ENCODE measurements around the gene NSFL1C. TPM values are rescaled to one million over a fixed set of nuclear protein-coding genes. Genes with fewer than 3 reads are reported as not detected.
"Not testable (repeated sequence)": the region's sequence is repeated elsewhere in the genome, so short reads cannot be mapped to it uniquely, and the experiment has no call there.

Gene NSFL1C
- total and polyA plus RNA-seq, 2 experiments from 2014 or later: 36.0 to 98.8 TPM

- Histone ChIP-seq H2AFZ (no peak overlapping the region), H3K4me3 (no peak overlapping the region), H3K27ac (no peak overlapping the region), H3K79me2 (no peaks in the 10 kb centered on the region), H3K4me1 (ENCODE audit: insufficient read depth) (peaks cover 4% of the 10 kb centered on the region), H4K20me1 (ENCODE audit: insufficient read depth, poor library complexity, severe bottlenecking) (no peaks in the 10 kb centered on the region), H3K36me3 (replicated peaks; ENCODE audit: insufficient read depth, low read depth) (no peaks in the 10 kb centered on the region), H3K9me2 (replicated peaks; ENCODE audit: insufficient read depth) (no peaks in the 10 kb centered on the region), H3K9me3 (ENCODE audit: low read depth) (no peaks in the 10 kb centered on the region), H3K27me3 (peaks cover 9% of the 10 kb centered on the region), H3K4me2 (no peak overlapping the region)
- peak; percentile 95 for TF ChIP-seq CTCF (IDR thresholded peaks at IDR 0.05; ENCODE audit: poor library complexity)
- TF ChIP-seq EZH2 (IDR thresholded peaks at IDR 0.05; ENCODE audit: borderline replicate concordance): no peak
- DNase-seq (ENCODE audit: low spot score): peak; percentile 92
- WGBS (ENCODE audit: low lambda C conversion rate, missing lambda C conversion rate): 7% methylated on average over 8 of the region's 8 CpGs
These were observed 37.0 kb upstream of the NSFL1C start for GRCh38 chr20:1503564-1504227.

GRCh38 chr20:1500496-1500895 is 33.8 kb upstream of the NSFL1C start:
- Histone ChIP-seq H3K4me3 (no peak overlapping the region), H3K79me2 (no peaks in the 10 kb centered on the region), H3K9me2 (replicated peaks; ENCODE audit: insufficient read depth) (no peaks in the 10 kb centered on the region), H3K36me3 (replicated peaks; ENCODE audit: insufficient read depth, low read depth) (no peaks in the 10 kb centered on the region), H3K4me2 (no peak overlapping the region), H3K27ac (peak overlapping the region; percentile 79), H3K9me3 (ENCODE audit: low read depth) (no peaks in the 10 kb centered on the region), H3K27me3 (no peaks in the 10 kb centered on the region), H3K4me1 (ENCODE audit: insufficient read depth) (peaks cover 4% of the 10 kb centered on the region), H2AFZ (no peak overlapping the region), H4K20me1 (ENCODE audit: insufficient read depth, poor library complexity, severe bottlenecking) (no peaks in the 10 kb centered on the region)
- no peak for DNase-seq (ENCODE audit: low spot score)
- TF ChIP-seq EZH2phosphoT487 (IDR thresholded peaks at IDR 0.05; ENCODE audit: low read depth, severe bottlenecking, unreplicated experiment) (no peak), EZH2 (IDR thresholded peaks at IDR 0.05; ENCODE audit: borderline replicate concordance) (no peak), CTCF (IDR thresholded peaks at IDR 0.05; ENCODE audit: poor library complexity) (no peak)
- 31% methylated on average over 3 of the region's 3 CpGs for WGBS (ENCODE audit: low lambda C conversion rate, missing lambda C conversion rate)

GRCh38 chr20:1499528-1500420 is 33.1 kb upstream of the NSFL1C start:
- TF ChIP-seq EZH2 (IDR thresholded peaks at IDR 0.05; ENCODE audit: borderline replicate concordance) (no peak), CTCF (IDR thresholded peaks at IDR 0.05; ENCODE audit: poor library complexity) (no peak), EZH2phosphoT487 (IDR thresholded peaks at IDR 0.05; ENCODE audit: low read depth, severe bottlenecking, unreplicated experiment) (no peak)
- WGBS (ENCODE audit: low lambda C conversion rate, missing lambda C conversion rate): 85% methylated on average over 8 of the region's 8 CpGs
- H3K4me3 ChIP-seq: no peak overlapping the region
- H3K79me2 ChIP-seq: no peaks in the 10 kb centered on the region
- peaks cover 4% of the 10 kb centered on the region for H3K4me1 ChIP-seq (ENCODE audit: insufficient read depth)
- peak overlapping the region; percentile 79 for H3K27ac ChIP-seq
- no peaks in the 10 kb centered on the region for H3K27me3 ChIP-seq
- H3K36me3 ChIP-seq (replicated peaks; ENCODE audit: insufficient read depth, low read depth): no peaks in the 10 kb centered on the region
- no peaks in the 10 kb centered on the region for H3K9me2 ChIP-seq (replicated peaks; ENCODE audit: insufficient read depth)
- H4K20me1 ChIP-seq (ENCODE audit: insufficient read depth, poor library complexity, severe bottlenecking): no peaks in the 10 kb centered on the region
- no peaks in the 10 kb centered on the region for H3K9me3 ChIP-seq (ENCODE audit: low read depth)
- DNase-seq (ENCODE audit: low spot score): peak; percentile 21
- H3K4me2 ChIP-seq: no peak overlapping the region
- H2AFZ ChIP-seq: no peak overlapping the region

GRCh38 chr20:1497371-1497770 is 30.7 kb upstream of the NSFL1C start:
- H3K27me3 ChIP-seq: peaks cover 17% of the 10 kb centered on the region
- not testable (repeated sequence) for H4K20me1 ChIP-seq (ENCODE audit: insufficient read depth, poor library complexity, severe bottlenecking); H3K9me3 ChIP-seq (ENCODE audit: low read depth); H3K4me3 ChIP-seq; H2AFZ ChIP-seq; H3K27ac ChIP-seq; DNase-seq (ENCODE audit: low spot score); H3K79me2 ChIP-seq; H3K9me2 ChIP-seq (replicated peaks; ENCODE audit: insufficient read depth); H3K4me1 ChIP-seq (ENCODE audit: insufficient read depth); H3K4me2 ChIP-seq; H3K36me3 ChIP-seq (replicated peaks; ENCODE audit: insufficient read depth, low read depth)
- WGBS (ENCODE audit: low lambda C conversion rate, missing lambda C conversion rate): 86% methylated on average over 5 of the region's 5 CpGs

All from hepatocyte (in vitro differentiated cells).